ENCODE data around the gene OSBPL1A. TPM values are rescaled to one million over a fixed set of nuclear protein-coding genes. Genes with fewer than 3 reads are reported as not detected.
A peak's percentile ranks its signal among the peaks of the same experiment; 100 is the strongest.

OSBPL1A gene
- total RNA-seq, 1 donor from 2014 or later, result 14.3 TPM

GRCh38 chr18:24333084-24333483 lies 64.5 kb downstream of the OSBPL1A start:
- ATAC-seq, result no peak

- ATAC-seq, result no peak
Measured at GRCh38 chr18:24326211-24326610, 71.4 kb downstream of the OSBPL1A start.

GRCh38 chr18:24322584-24323136 lies 75.0 kb downstream of the OSBPL1A start:
- ATAC-seq, result no peak

- no peak for ATAC-seq
Measured at GRCh38 chr18:24321071-24321470, 76.6 kb downstream of the OSBPL1A start.

DNA sequence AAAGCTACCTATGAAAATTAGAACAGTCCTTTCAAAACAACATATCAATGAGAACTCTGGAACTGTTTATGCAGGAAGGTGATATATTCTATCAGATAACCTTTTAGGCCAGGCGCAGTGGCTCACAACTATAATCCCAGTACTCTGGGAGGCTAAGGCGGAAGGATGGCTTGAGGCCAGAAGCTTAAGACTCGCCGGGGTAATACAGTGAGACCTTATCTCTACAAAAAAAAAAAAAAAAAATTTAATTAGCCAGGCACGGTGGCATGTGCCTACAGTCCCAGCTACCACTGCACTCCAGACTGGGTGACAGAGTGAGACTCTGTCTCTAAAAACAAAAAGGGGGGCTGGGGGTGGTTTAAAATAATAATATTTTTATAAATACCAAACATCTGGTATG lies 77.9 kb downstream of the OSBPL1A start:
- ATAC-seq, result no peak

GRCh38 chr18:24317370-24317769 lies 80.3 kb downstream of the OSBPL1A start:
- no peak for ATAC-seq

GRCh38 chr18:24315170-24315569 lies 82.5 kb downstream of the OSBPL1A start:
- no peak for ATAC-seq

DNA sequence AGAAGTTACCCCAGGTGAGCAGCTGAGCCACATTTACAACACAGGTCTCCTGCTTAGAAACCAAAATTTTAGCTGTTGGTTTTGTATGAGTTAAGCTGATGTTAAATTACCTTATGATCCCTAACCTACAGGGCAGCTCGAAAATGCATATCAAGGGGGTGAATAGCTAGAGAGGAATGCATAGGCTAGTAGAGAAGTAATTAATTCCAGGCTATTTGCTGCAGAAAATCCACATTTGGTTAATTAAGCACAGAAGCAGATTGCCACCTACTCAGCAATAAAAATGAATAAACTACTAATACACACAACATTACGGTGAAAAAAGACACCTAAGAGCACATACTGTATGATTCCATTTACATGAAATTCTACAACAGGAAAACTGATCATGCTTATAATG lies 91.4 kb downstream of the OSBPL1A start:
- ATAC-seq, result no peak

GRCh38 chr18:24300703-24301102 lies 96.9 kb downstream of the OSBPL1A start:
- ATAC-seq, result no peak

GRCh38 chr18:24296276-24296675 lies 101.3 kb downstream of the OSBPL1A start:
- no peak for ATAC-seq

DNA sequence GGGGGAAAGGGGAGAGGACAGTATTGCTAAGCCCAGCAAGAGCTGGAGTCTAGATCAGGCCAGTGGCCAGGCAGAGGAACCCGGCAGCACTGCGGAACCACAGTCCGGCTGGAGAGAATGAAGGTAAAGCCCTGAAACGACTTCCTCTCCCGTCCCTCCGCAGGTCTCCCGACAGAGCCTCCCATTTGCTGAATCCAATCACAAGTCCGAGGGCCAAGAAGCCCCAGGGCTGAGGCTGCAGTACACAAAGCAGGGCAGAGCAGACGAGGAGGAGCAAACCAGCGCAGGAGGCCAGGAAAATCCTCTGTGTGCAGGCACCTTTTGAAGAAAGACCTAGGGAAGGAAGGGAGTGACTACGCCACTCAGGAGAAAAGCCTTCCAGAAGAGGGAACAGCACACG lies 104.4 kb downstream of the OSBPL1A start:
- no peak for ATAC-seq

- ATAC-seq, result no peak
Measured at GRCh38 chr18:24278591-24278990, 119.0 kb downstream of the OSBPL1A start.

DNA sequence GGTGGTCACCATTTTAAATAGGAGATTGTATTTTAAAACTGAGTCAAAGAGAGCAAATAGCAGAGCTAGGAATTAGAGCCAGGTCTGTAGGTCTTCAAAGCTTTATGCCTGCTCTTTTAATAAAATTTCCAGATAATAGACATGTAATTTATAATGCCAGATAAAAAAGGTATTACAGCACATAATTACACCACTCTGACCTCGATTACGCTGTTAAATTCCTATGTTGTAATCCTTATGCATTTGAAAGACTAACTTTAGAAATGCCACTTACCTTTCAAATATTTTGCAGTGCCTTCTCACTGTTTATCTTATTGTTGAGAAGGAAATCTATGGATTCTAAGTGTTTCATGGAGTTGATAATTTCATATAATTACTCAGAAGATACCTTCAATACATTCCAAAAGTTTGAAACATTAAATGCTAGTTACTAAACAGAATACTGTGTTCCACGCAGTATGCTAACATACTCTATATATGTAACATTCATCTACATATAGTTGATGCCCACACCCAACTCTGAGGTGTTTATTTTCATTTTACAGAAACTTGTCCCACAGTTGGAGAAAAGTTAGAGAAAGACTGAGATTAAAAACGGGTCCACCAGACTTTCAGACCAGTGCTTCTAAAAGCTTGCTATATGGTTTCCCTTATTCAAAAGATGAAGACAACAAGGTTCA lies 120.0 kb downstream of the OSBPL1A start:
- no peak for ATAC-seq

DNA sequence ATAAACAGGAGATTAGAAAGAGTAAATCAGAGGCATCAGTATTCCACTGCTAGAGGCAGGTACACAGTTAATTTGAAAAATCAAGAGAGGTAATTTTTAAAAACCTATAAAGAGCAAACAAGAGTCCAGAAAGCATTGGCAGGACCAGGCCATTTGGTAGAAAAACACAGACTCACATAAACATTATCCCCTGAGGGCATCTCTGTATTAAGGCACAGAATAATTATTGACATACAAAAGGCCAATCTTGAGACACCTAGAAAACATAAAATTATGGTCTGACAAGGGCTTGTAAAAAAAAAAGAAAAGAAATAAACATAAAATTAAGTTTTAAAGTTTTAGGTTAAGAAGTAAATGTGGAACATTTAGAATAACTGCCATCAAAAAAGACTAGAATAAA lies 120.6 kb downstream of the OSBPL1A start:
- ATAC-seq, result no peak

GRCh38 chr18:24274837-24275236 lies 122.8 kb downstream of the OSBPL1A start:
- ATAC-seq, result no peak

DNA sequence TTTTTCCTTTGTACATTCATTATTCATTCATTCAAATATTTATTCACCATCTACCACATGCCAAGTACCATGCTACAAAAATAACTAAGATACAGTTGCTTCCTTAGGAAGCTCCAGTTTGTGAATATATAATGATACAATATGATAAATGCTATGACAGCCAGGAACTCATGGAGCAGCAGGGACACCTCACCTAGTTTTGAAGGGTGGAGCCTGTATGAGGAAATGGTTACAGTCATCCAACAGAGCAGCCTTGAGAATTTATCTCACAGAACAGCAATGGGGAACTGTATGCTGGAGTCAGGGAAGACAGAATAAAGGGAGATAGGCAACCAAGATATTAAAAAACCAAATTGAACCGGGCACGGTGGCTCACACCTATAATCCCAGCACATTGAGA lies 124.0 kb downstream of the OSBPL1A start:
- peak; percentile 76 for ATAC-seq

DNA sequence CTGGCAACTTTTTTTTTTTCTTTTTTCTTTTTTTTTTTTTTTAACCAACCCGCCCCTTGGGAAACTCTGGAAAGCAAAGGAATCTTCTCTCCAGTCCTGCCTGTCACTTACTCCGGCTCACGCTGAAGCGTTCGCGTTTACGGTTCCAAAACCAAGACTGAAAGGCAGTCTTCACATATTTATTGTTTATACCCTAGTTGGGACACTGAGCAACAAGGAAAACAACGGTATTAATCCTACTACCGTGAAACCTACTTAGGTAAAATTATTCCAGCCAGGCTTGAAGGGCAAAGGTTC lies 125.4 kb downstream of the OSBPL1A start:
- ATAC-seq, result no peak

DNA sequence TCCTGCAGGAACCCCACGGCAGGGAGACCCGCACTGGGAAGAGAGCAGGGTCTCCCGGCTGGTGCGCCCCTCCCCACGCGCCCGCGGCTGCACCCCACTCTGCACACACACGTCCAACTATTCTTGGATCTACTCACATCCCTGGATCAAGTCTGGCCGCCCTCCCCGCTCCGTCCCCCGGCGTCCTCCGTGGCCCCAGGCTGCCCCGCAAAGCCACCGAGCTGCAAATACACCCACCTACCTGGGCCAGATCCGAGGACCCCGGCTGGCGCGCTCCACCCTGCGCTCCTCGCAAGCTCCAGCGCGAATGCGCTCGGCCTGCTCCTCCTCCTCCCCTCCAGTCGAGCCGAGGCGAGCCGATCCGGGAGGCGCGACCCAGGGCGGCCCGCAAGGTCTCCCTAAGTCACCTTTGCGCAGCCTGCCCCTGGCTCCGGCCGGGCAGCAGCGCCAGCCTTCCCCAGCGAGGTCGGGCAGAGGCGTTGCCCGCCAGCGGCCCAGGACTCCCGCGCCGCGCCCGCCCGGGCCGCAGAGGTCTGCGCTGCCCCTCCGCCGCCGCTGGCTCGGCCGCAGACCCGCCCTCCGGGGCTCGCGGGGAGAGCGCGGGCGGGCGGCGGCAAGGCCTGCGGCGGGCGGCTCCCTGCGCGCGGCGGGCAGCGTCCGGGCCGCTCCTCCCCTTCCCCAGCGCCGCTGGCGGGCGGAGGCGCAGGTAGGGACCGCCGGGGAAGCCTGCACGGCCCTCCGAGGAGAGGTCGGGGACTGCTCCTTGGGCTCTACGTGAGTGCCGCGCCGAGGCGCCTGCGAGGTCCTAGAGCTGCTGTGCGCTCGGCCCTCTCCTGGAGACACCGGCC lies 126.0 kb downstream of the OSBPL1A start:
- peak; percentile 82 for ATAC-seq

- ATAC-seq, result no peak
Measured at GRCh38 chr18:24270937-24271380, 126.7 kb downstream of the OSBPL1A start.

- no peak for ATAC-seq
Measured at GRCh38 chr18:24270358-24270936, 127.2 kb downstream of the OSBPL1A start.

DNA sequence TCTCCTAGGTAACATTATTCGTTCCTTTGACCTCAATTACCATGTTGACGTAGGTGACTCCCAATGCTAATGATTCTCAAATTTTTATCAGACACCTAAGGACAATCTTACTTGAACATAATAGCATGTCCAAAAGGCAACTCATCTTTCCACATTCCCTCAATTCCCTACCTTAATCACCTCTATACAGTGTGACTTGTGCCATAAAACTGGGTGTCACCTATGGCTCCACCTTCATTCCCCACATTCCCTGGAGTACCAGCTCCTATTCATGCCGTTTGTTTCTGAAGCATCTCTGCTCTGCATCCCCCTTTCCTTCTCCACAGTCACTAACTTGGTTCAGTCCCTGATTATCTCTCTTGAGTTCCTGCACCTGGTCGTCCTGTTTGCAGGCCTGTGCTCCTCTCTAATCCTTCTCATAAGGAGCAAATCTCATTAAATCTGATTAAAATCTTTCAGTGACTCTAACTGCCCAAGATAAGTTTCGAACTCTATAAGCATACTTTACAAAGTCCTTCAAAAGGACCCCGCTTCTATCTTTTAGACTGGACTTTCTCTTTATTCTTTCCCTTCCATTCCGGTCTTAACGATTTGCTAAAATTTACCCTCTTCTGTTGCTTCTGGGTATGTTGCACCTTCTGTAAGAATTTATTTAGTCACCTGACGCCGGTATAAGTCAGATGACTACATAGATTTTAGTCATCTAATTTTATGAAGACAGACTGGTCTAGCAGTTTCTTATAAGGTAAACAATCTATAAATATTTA lies 128.7 kb downstream of the OSBPL1A start:
- no peak for ATAC-seq

DNA sequence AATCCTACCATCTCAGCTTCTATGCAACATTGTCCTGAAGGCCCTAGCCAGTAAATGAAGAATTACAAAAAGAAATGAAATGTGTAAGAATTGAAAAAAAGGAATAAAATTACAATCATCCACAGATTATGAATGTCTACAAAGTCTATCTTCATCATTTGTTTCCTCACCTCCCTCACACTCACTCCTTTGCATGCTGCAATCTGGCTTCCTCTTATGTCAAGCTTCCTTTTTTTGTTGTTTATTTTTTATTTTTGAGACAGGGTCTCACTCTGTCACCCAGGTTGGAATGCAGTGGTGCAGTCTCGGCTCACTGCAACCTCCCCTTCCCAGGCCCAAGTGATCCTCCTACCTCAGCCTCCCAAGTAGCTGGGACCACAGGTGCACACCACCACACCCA lies 129.7 kb downstream of the OSBPL1A start:
- ATAC-seq, result no peak

- ATAC-seq, result no peak
Measured at GRCh38 chr18:24266131-24266530, 131.5 kb downstream of the OSBPL1A start.

Data from esophagus mucosa (tissue), 1 donor.